NT2/D1 (cell line): ENCODE data around the gene TMEM175.

Experiments used
- DNase-seq: peaks from one replicate; pipeline ENCODE4 v3.0.0-alpha.2; 2011; ENCODE audit warnings: low read depth, low spot score
- H3K27me3 ChIP-seq: 2 replicates; pipeline ENCODE4 v1.6.0; 2011; ENCODE audit warnings: mild to moderate bottlenecking; ENCODE audit not compliant: insufficient read length, insufficient read depth
- H3K36me3 ChIP-seq: 2 replicates; pipeline ENCODE4 v1.6.1; 2011; ENCODE audit warnings: mild to moderate bottlenecking, low read length, mixed read lengths; ENCODE audit not compliant: insufficient read depth, insufficient read length
- H3K4me1 ChIP-seq: 2 replicates; pipeline ENCODE4 v1.5.1; 2011; ENCODE audit not compliant: insufficient read depth, insufficient read length
- H3K4me3 ChIP-seq: 2 replicates; pipeline ENCODE4 v1.5.1; 2011; ENCODE audit warnings: low read depth; ENCODE audit not compliant: insufficient read length
- H3K9ac ChIP-seq: 2 replicates; pipeline ENCODE4 v1.6.0; 2011; ENCODE audit warnings: low read depth; ENCODE audit not compliant: insufficient read length
- H3K9me3 ChIP-seq: 2 replicates; pipeline ENCODE4 v1.5.1; 2011; ENCODE audit warnings: mild to moderate bottlenecking, low read length; ENCODE audit not compliant: insufficient read depth
- SUZ12 ChIP-seq: IDR thresholded peaks from 2 replicates; pipeline ENCODE4 v1.6.1; 2011; ENCODE audit not compliant: insufficient read length, insufficient read depth; ENCODE audit errors: extremely low read depth
- YY1 ChIP-seq: IDR thresholded peaks from 2 replicates; pipeline ENCODE4 v1.6.1; 2011; ENCODE audit not compliant: insufficient read length, insufficient read depth
- ZNF274 ChIP-seq: IDR thresholded peaks from 2 replicates; pipeline ENCODE4 v1.6.1; 2011; ENCODE audit warnings: mild to moderate bottlenecking, low read depth, low read length

Gene TMEM175

GRCh38 chr4:967113-968104, 35.1 kb downstream of the TMEM175 start:
- H3K4me3 ChIP-seq: no peak overlapping the region
- H3K27me3 ChIP-seq: peaks cover 15% of the 10 kb centered on the region
- H3K9me3 ChIP-seq: no peaks in the 10 kb centered on the region
- H3K36me3 ChIP-seq: peaks cover 42% of the 10 kb centered on the region
- H3K4me1 ChIP-seq: peaks cover 26% of the 10 kb centered on the region
- DNase-seq: no peak
- TF ChIP-seq SUZ12 (no peak), ZNF274 (no peak), YY1 (no peak)
- no peak overlapping the region for H3K9ac ChIP-seq

- no peak overlapping the region for H3K4me3 ChIP-seq
- H3K9ac ChIP-seq: no peak overlapping the region
- H3K9me3 ChIP-seq: no peaks in the 10 kb centered on the region
- peaks cover 23% of the 10 kb centered on the region for H3K27me3 ChIP-seq
- peaks cover 26% of the 10 kb centered on the region for H3K4me1 ChIP-seq
- TF ChIP-seq YY1 (no peak), ZNF274 (no peak), SUZ12 (no peak)
- DNase-seq: no peak
- H3K36me3 ChIP-seq: peaks cover 36% of the 10 kb centered on the region
Measured at GRCh38 chr4:968221-968620, 36.0 kb downstream of the TMEM175 start.

- Histone ChIP-seq H3K9me3 (no peaks in the 10 kb centered on the region), H3K4me1 (peaks cover 28% of the 10 kb centered on the region), H3K4me3 (no peak overlapping the region), H3K9ac (peak overlapping the region; percentile 51), H3K36me3 (peaks cover 32% of the 10 kb centered on the region), H3K27me3 (peaks cover 25% of the 10 kb centered on the region)
- TF ChIP-seq YY1 (no peak), ZNF274 (no peak), SUZ12 (no peak)
- no peak for DNase-seq
Measured at GRCh38 chr4:968621-969394, 36.5 kb downstream of the TMEM175 start.

DNA sequence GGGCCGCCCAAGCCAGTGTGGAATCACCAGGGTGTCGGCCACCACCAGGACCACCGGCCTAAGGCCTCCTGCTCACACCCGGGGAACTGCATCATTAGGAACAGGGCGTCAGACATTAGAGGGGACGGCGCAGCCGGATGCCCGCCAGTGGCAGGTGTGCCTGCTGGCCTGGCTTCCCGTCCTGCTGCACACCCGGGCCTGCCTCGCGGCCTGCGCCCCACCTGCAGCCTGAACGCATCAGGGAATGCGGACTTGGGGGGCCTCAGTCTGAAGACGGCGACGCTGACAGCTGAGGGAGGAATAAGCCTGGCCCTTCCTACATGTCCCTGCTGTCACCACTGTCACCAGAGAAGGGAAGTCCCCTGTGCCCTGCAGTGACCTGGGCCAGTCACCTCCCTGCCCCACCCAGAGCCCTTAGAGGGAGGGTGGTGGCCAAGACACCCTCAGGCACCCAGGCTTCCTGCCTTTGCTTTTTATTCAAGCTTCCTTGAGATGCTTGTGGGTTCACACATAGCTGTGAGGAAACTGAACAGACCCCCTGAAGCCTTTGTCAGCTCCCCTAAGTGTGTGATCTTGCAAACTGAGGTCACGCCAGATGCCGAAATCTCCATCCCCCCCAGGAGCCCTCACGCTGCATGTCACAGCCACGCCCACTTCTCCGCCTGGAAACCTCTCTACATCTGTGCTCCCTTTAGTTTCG, 37.9 kb downstream of the TMEM175 start:
- H3K36me3 ChIP-seq: peaks cover 18% of the 10 kb centered on the region
- H3K4me3 ChIP-seq: no peak overlapping the region
- peak overlapping the region; percentile 50 for H3K9ac ChIP-seq
- TF ChIP-seq ZNF274 (no peak), YY1 (no peak), SUZ12 (no peak)
- peaks cover 38% of the 10 kb centered on the region for H3K27me3 ChIP-seq
- no peak for DNase-seq
- peaks cover 28% of the 10 kb centered on the region for H3K4me1 ChIP-seq
- peaks cover 12% of the 10 kb centered on the region; the same call in 1 of the 2 replicates for H3K9me3 ChIP-seq

GRCh38 chr4:970854-971520, 38.7 kb downstream of the TMEM175 start:
- TF ChIP-seq ZNF274 (no peak), SUZ12 (no peak), YY1 (no peak)
- Histone ChIP-seq H3K4me3 (no peak overlapping the region), H3K27me3 (peaks cover 38% of the 10 kb centered on the region), H3K36me3 (peaks cover 11% of the 10 kb centered on the region), H3K9ac (peak overlapping the region; percentile 50), H3K4me1 (peaks cover 26% of the 10 kb centered on the region), H3K9me3 (peaks cover 15% of the 10 kb centered on the region; the same call in 1 of the 2 replicates)
- DNase-seq: no peak
